HCT116 (cell line): ENCODE measurements around the gene SLC4A5. TPM values are rescaled to one million over a fixed set of nuclear protein-coding genes. Genes with fewer than 3 reads are reported as not detected.

Experiments
- ATAC-seq: fragments of 200-7000 bp; cut with Tn5 transposase; 2 replicates; pipeline ENCODE4 v1.9.1; 2020; ENCODE audit warnings: mild to moderate bottlenecking, moderate library complexity
- BruUV-seq: library from RNA; stranded (reverse); fragments of 400-500 nt; replicated peaks from 2 replicates; lab custom pipeline; 2021; lab: Mats Ljungman, UMichigan
- CTCF ChIA-PET: fragments of 300-600 bp; sonication (Branson Sonifier 250); formaldehyde crosslinking; loops from one replicate; lab custom pipeline; 2021; ENCODE audit warnings: antibody characterized with exemption; lab: Charles Lee
- POLR2A ChIA-PET: fragments of 300-600, 350-600 bp; sonication (Branson Sonifier 250); formaldehyde crosslinking; loops from one replicate; lab custom pipeline; 2021; ENCODE audit warnings: antibody characterized with exemption; lab: Charles Lee
- RAD21 ChIA-PET, 2 experiments: fragments of 300-600 bp; sonication (Branson Sonifier 250); formaldehyde crosslinking; loops; one replicate each; lab custom pipeline; 2023; ENCODE audit warnings: low total read pairs in 2 of 2; ENCODE audit not compliant: uncharacterized antibody in 2 of 2, unreplicated experiment in 2 of 2, low non-redundant PET in 1 of 2; lab: Charles Lee
- DNase-seq: peaks from one replicate; pipeline ENCODE4 v3.0.0-alpha.2; 2010; ENCODE audit warnings: low read depth, low spot score
- H2AFZ ChIP-seq: fragments of 200-600 bp; shearing (Covaris generic), sonication (generic); 2 replicates; pipeline ENCODE4 v1.6.1; 2017; ENCODE audit warnings: low read depth, mixed run types, mixed read lengths, antibody characterized with exemption, low read length; ENCODE audit not compliant: poor library complexity, severe bottlenecking
- H3K27ac ChIP-seq: 2 replicates; pipeline ENCODE4 v1.5.1; 2012; ENCODE audit warnings: low read depth, low read length
- H3K27me3 ChIP-seq: fragments of 200-600 bp; sonication (generic); 2 replicates; pipeline ENCODE4 v1.6.1; 2016; ENCODE audit warnings: mixed run types, low read length, mixed read lengths; ENCODE audit not compliant: insufficient read depth
- H3K36me3 ChIP-seq, 2 experiments: fragments of 200-500 bp in 1 of 2; fragments of 200-600 bp in 1 of 2; sonication (Bioruptor generic) in 1 of 2; sonication (generic) in 1 of 2; 2 replicates each; pipeline versions ENCODE4 v1.5.1 to v1.6.1; 2014 to 2016; ENCODE audit warnings: low read length in 2 of 2, inconsistent platforms in 1 of 2, mixed read lengths in 1 of 2, mixed run types in 1 of 2; ENCODE audit not compliant: insufficient read depth in 2 of 2, control insufficient read depth in 1 of 2
- H3K4me1 ChIP-seq, 2 experiments: fragments of 200-600 bp in 1 of 2; sonication (generic) in 1 of 2; 2 replicates each; pipeline versions ENCODE4 v1.5.1 to v1.6.1; 2012 to 2017; ENCODE audit warnings: low read length in 2 of 2, inconsistent platforms in 1 of 2, mild to moderate bottlenecking in 1 of 2, mixed read lengths in 1 of 2, mixed run types in 1 of 2, moderate library complexity in 1 of 2; ENCODE audit not compliant: insufficient read depth in 2 of 2, control insufficient read depth in 1 of 2
- H3K4me2 ChIP-seq: fragments of 200-600 bp; sonication (generic); 2 replicates; pipeline ENCODE4 v1.6.1; 2017; ENCODE audit warnings: mixed run types, low read length, mixed read lengths
- H3K4me3 ChIP-seq, 2 experiments: fragments of 200-600 bp in 1 of 2; sonication (generic) in 1 of 2; replicated peaks in 1 of 2; 2 replicates each; pipeline ENCODE4 v1.5.1; 2011 to 2016; ENCODE audit warnings: low read length in 2 of 2, control low read depth in 1 of 2, low read depth in 1 of 2, mild to moderate bottlenecking in 1 of 2, mixed read lengths in 1 of 2, mixed run types in 1 of 2
- H3K79me2 ChIP-seq: fragments of 200-600 bp; sonication (generic); 2 replicates; pipeline ENCODE4 v1.6.1; 2017; ENCODE audit warnings: mild to moderate bottlenecking, mixed run types, low read length, moderate library complexity, mixed read lengths; ENCODE audit not compliant: insufficient read depth
- H3K9ac ChIP-seq: fragments of 200-600 bp; sonication (generic); 2 replicates; pipeline ENCODE4 v1.6.1; 2016; ENCODE audit warnings: low read length, mixed read lengths
- H3K9me2 ChIP-seq: fragments of 200-600 bp; sonication (generic), shearing (Covaris generic); 2 replicates; pipeline ENCODE4 v1.6.1; 2017; ENCODE audit warnings: mixed run types, mild to moderate bottlenecking, moderate library complexity; ENCODE audit not compliant: insufficient read depth
- H3K9me3 ChIP-seq, 2 experiments: fragments of 200-500 bp in 1 of 2; fragments of 200-600 bp in 1 of 2; sonication (Bioruptor generic) in 1 of 2; sonication (generic) in 1 of 2; 2 replicates each; pipeline ENCODE4 v1.6.1; 2014 to 2017; ENCODE audit warnings: low read length in 2 of 2, mixed read lengths in 2 of 2, inconsistent platforms in 1 of 2, low read depth in 1 of 2, mild to moderate bottlenecking in 1 of 2, mixed run types in 1 of 2, moderate library complexity in 1 of 2; ENCODE audit not compliant: control insufficient read depth in 1 of 2, insufficient read depth in 1 of 2
- H4K20me1 ChIP-seq: fragments of 200-600 bp; sonication (generic), shearing (Covaris generic); 2 replicates; pipeline ENCODE4 v1.6.1; 2017; ENCODE audit warnings: mixed run types, mild to moderate bottlenecking, moderate library complexity; ENCODE audit not compliant: insufficient read depth
- POLR2AphosphoS5 ChIP-seq: IDR thresholded peaks from 2 replicates; pipeline ENCODE4 v1.6.1; 2011; ENCODE audit warnings: mild to moderate bottlenecking, low read depth, low read length, moderate library complexity
- TCF7L2 ChIP-seq: IDR thresholded peaks from 2 replicates; pipeline ENCODE4 v1.7.0; 2011; ENCODE audit warnings: borderline replicate concordance, inconsistent platforms; ENCODE audit not compliant: insufficient read depth, insufficient read length; ENCODE audit errors: extremely low read depth
- intact Hi-C: fragments of 100-400 bp; cut with micrococcal nuclease; formaldehyde crosslinking; loops from 2 replicates; pipeline ENCODE4 v1.10.0; 2022
- total RNA-seq: library from RNA; stranded (reverse); gene quantifications from one replicate; pipeline ENCODE4 v1.2.1, GENCODE V29; 2021; ENCODE audit not compliant: unreplicated experiment

The SLC4A5 gene
- total RNA-seq, 1 experiment from 2014 or later, result 0.91 TPM

- ATAC-seq (no peak), DNase-seq (no peak)
- no peaks in the 10 kb centered on the region for H4K20me1 ChIP-seq
- POLR2A ChIA-PET, result no interaction called here
- H3K9ac ChIP-seq, result no peak overlapping the region
- H3K4me3 ChIP-seq, result no peak overlapping the region
- no peaks in the 10 kb centered on the region for H3K9me2 ChIP-seq
- H3K27ac ChIP-seq, result no peak overlapping the region
- no peaks in the 10 kb centered on the region for H3K36me3 ChIP-seq
- no peaks in the 10 kb centered on the region for H3K79me2 ChIP-seq
- no peaks in the 10 kb centered on the region for H3K27me3 ChIP-seq
- CTCF ChIA-PET, result interaction anchor here (1.9 kb wide), 1 partner anchor 27 kb away, joined by 5 read pairs; no protein-coding TSS in a partner anchor
- RAD21 ChIA-PET, result no interaction called here
- H2AFZ ChIP-seq, result no peak overlapping the region
- no peaks in the 10 kb centered on the region for H3K9me3 ChIP-seq
- no TSS peak for BruUV-seq
- no peak overlapping the region for H3K4me2 ChIP-seq
- intact Hi-C loops, result no loop called here
- H3K4me1 ChIP-seq, result no peaks in the 10 kb centered on the region
- TF ChIP-seq POLR2AphosphoS5, result no peak
Observed at GRCh38 chr2:74307720-74308119, 35.5 kb downstream of the SLC4A5 start.

DNA sequence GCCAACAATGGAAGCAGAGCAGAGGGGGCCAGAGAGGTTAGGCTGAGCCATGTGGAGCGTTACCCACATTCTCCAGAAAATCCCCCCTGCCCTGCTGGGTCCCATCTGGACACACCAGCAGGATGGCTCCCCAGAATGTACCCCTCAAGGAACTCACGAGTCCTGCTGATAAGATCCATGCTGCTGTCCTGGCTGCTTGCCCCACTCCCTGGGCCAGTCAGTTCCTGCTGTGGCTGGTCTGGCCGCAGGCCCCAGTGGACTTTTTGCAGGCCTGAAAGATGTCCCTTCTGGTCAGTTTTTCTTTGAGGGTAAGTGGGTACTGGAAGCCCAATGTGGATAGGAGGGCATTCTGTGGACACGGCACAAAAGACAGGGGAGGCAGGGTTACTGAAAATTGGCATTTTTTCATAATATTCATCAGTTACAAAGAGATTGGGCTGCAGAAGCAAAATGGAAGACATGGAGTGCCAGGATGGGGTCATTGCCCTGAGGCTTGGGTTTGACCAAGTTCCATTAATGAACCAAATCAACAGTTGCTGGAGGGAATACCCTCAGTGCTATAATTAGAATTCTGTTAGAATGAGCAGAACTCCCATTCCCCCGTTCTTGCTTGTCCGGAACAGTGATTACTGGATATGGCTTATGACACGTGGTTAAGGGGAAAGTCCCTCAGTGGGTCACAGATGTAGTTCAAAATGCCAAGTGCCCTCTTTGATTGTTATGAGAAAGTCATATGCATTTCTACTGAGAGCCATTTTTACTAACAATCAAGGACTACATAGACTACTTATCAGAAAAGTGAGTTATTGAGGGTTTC is 38.7 kb downstream of the SLC4A5 start:
- no peak for TF ChIP-seq TCF7L2
- no peaks in the 10 kb centered on the region for H3K36me3 ChIP-seq
- no peaks in the 10 kb centered on the region for H3K4me1 ChIP-seq
- POLR2A ChIA-PET, result no interaction called here
- DNase-seq, result no peak
- ATAC-seq, result no peak
- no peaks in the 10 kb centered on the region for H3K79me2 ChIP-seq
- no peak overlapping the region for H3K4me3 ChIP-seq
- H3K9me3 ChIP-seq, result no peaks in the 10 kb centered on the region
- no peak overlapping the region for H3K4me2 ChIP-seq
- H3K27me3 ChIP-seq, result no peaks in the 10 kb centered on the region
- RAD21 ChIA-PET, result no interaction called here
- BruUV-seq, result no TSS peak
- H2AFZ ChIP-seq, result no peak overlapping the region
- H4K20me1 ChIP-seq, result no peaks in the 10 kb centered on the region
- H3K9me2 ChIP-seq, result no peaks in the 10 kb centered on the region
- intact Hi-C loops, result no loop called here
- no peak overlapping the region for H3K9ac ChIP-seq
- H3K27ac ChIP-seq, result no peak overlapping the region
- CTCF ChIA-PET, result no interaction called here
